ENCODE data around the gene RNF113B.

Gene RNF113B

GRCh38 chr13:98176777-98177608 lies at the start of gene RNF113B:
RNF113B (minus strand) TSS chr13:98177269; CDS start chr13:98177236, 33 bp downstream.
- DNase-seq, result no peak

- no peak for DNase-seq
These were observed 49.4 kb upstream of the RNF113B start for GRCh38 chr13:98226496-98226895.

GRCh38 chr13:98225036-98225940 lies 48.2 kb upstream of the RNF113B start:
- DNase-seq, result peak; percentile 76

- no peak for DNase-seq
These were observed 47.5 kb upstream of the RNF113B start for GRCh38 chr13:98224557-98224956.

GRCh38 chr13:98223741-98224140 lies 46.7 kb upstream of the RNF113B start:
- DNase-seq, result no peak

GRCh38 chr13:98222816-98223215 lies 45.7 kb upstream of the RNF113B start:
- DNase-seq, result no peak

- DNase-seq, result no peak
These were observed 45.0 kb upstream of the RNF113B start for GRCh38 chr13:98222081-98222554.

GRCh38 chr13:98221234-98221633 lies 44.2 kb upstream of the RNF113B start:
- peak; percentile 13 for DNase-seq

- DNase-seq, result no peak
These were observed 43.3 kb upstream of the RNF113B start for GRCh38 chr13:98220271-98220791.

GRCh38 chr13:98219685-98220084 lies 42.6 kb upstream of the RNF113B start:
- DNase-seq, result no peak

GRCh38 chr13:98217597-98217996 lies 40.5 kb upstream of the RNF113B start:
- DNase-seq, result no peak

- no peak for DNase-seq
These were observed 39.7 kb upstream of the RNF113B start for GRCh38 chr13:98216711-98217285.

- no peak for DNase-seq
These were observed 39.1 kb upstream of the RNF113B start for GRCh38 chr13:98216135-98216565.

GRCh38 chr13:98215508-98215907 lies 38.4 kb upstream of the RNF113B start:
- DNase-seq, result no peak

- no peak for DNase-seq
These were observed 37.6 kb upstream of the RNF113B start for GRCh38 chr13:98214707-98215106.

- no peak for DNase-seq
These were observed 37.1 kb upstream of the RNF113B start for GRCh38 chr13:98214008-98214643.

GRCh38 chr13:98213354-98213753 lies 36.3 kb upstream of the RNF113B start:
- DNase-seq, result no peak

- DNase-seq, result no peak
These were observed 35.7 kb upstream of the RNF113B start for GRCh38 chr13:98212763-98213162.

- DNase-seq, result no peak
These were observed 31.5 kb upstream of the RNF113B start for GRCh38 chr13:98208606-98209005.

- DNase-seq, result no peak
These were observed 30.3 kb upstream of the RNF113B start for GRCh38 chr13:98207416-98207815.

GRCh38 chr13:98206946-98207345 lies 29.9 kb upstream of the RNF113B start:
- DNase-seq, result no peak

GRCh38 chr13:98204546-98204945 lies 27.5 kb upstream of the RNF113B start:
- no peak for DNase-seq

Data from midbrain (tissue), 1 donor.